Left ventricle myocardium inferior (tissue), 1 donor: ENCODE measurements around the gene GNG7. TPM values are rescaled to one million over a fixed set of nuclear protein-coding genes. Genes with fewer than 3 reads are reported as not detected.
A peak's percentile ranks its signal among the peaks of the same experiment; 100 is the strongest.

Source experiments
- DNase-seq: peaks from one replicate; pipeline ENCODE4 v3.0.0-alpha.2; 2020
- H3K27ac ChIP-seq: fragments of 200-600 bp; replicated peaks from 2 replicates; pipeline ENCODE4 v1.8.0; 2021
- H3K27me3 ChIP-seq: fragments of 200-600 bp; 2 replicates; pipeline ENCODE4 v1.8.0; 2021; ENCODE audit warnings: low read depth
- H3K36me3 ChIP-seq: fragments of 200-600 bp; 2 replicates; pipeline ENCODE4 v1.8.0; 2021
- H3K4me1 ChIP-seq: fragments of 200-600 bp; 2 replicates; pipeline ENCODE4 v1.8.0; 2021
- H3K4me3 ChIP-seq: fragments of 200-600 bp; 2 replicates; pipeline ENCODE4 v1.8.0; 2021; ENCODE audit warnings: mild to moderate bottlenecking, moderate library complexity
- H3K9me3 ChIP-seq: fragments of 200-600 bp; replicated peaks from 2 replicates; pipeline ENCODE4 v1.8.0; 2021
- intact Hi-C: fragments of 100-400 bp; cut with micrococcal nuclease; formaldehyde crosslinking; loops from one replicate; pipeline ENCODE4 v1.11.0; 2022
- total RNA-seq: library from RNA; stranded (reverse); fragmentation: NEBNext Ultra II Directional; extraction: Animal tissue kit (Norgen Biotek cat#: 25700); gene quantifications from one replicate; pipeline ENCODE4 v1.2.1, GENCODE V29; 2021
- TF ChIP-seq, protein P1 (sequence below): fragments of 200-600 bp; IDR thresholded peaks from 2 replicates; pipeline ENCODE4 v1.8.0; 2021; ENCODE audit warnings: antibody characterized with exemption, mild to moderate bottlenecking, borderline replicate concordance
- donor health status: DM: no; HTN: yes; CAD: no; lungs with severe emphysema.

Gene GNG7
- total RNA-seq, 1 donor from 2014 or later: 46.6 TPM

DNA sequence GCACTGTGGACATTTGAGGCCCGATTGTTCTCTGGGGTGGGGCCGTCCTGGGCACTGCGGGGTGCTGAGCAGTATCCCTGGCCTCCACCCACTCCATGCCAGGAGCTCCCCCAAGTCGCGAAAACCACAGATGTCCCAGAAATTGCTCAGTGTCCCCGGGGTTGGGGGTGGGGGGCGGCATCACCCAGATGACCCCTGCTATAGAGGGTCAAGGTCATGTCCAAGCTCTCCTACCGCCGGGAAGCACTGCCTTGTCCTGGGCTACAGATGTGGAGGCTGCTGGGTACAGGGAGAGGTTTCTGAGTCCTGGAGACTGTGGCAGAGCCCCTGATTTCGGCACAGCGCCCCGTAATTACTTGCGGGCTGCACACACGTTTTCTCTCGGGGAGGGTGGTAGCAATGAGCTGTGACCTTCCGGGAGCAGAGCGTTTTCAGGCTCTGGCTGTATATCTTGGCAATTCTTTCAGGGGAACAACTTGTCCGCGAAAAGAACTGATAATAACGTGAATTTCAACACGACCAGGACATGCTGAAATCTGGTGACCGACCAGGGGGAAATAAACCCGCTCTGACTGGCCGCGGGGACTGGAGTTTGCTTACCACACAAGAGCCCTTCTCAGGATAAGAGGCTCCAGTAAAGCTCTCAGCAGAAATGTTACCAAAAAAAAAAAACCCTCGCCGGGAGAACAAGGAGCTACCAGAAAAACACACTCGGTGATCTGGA, 68.1 kb downstream of the GNG7 start:
- no peaks in the 10 kb centered on the region for H3K36me3 ChIP-seq
- DNase-seq: peak; percentile 70
- H3K4me1 ChIP-seq: peaks cover 41% of the 10 kb centered on the region
- intact Hi-C loops: no loop called here
- peaks cover 16% of the 10 kb centered on the region for H3K9me3 ChIP-seq
- H3K27ac ChIP-seq: peak overlapping the region; percentile 92
- TF ChIP-seq, protein P1, sequence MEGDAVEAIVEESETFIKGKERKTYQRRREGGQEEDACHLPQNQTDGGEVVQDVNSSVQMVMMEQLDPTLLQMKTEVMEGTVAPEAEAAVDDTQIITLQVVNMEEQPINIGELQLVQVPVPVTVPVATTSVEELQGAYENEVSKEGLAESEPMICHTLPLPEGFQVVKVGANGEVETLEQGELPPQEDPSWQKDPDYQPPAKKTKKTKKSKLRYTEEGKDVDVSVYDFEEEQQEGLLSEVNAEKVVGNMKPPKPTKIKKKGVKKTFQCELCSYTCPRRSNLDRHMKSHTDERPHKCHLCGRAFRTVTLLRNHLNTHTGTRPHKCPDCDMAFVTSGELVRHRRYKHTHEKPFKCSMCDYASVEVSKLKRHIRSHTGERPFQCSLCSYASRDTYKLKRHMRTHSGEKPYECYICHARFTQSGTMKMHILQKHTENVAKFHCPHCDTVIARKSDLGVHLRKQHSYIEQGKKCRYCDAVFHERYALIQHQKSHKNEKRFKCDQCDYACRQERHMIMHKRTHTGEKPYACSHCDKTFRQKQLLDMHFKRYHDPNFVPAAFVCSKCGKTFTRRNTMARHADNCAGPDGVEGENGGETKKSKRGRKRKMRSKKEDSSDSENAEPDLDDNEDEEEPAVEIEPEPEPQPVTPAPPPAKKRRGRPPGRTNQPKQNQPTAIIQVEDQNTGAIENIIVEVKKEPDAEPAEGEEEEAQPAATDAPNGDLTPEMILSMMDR: no peak
- peaks cover 10% of the 10 kb centered on the region for H3K27me3 ChIP-seq
- peak overlapping the region; percentile 51 for H3K4me3 ChIP-seq

DNA sequence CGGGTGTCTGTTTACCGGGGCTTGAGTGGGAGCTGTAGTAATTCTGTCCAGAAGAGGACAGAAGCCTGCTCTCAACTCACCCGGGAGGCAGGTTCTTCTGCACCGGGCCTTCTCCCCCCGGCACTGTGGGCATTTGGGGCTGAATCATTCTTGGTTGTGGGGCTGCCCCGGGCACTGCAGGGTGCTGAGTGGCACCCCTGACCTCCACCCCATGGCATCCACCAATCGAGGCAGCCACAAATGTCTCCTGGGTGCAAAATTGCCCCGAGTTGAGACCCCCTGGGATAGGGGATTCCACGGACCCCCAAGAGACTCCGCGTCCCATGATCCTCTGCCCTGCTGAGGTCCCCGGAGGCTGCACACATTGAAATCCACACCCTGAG, 68.8 kb downstream of the GNG7 start:
- intact Hi-C loops: no loop called here
- Histone ChIP-seq H3K4me3 (peak overlapping the region; percentile 51), H3K27ac (peak overlapping the region; percentile 92), H3K9me3 (peaks cover 16% of the 10 kb centered on the region), H3K36me3 (no peaks in the 10 kb centered on the region), H3K4me1 (peaks cover 41% of the 10 kb centered on the region), H3K27me3 (peaks cover 10% of the 10 kb centered on the region)
- DNase-seq: no peak
- TF ChIP-seq, protein P1: no peak

DNA sequence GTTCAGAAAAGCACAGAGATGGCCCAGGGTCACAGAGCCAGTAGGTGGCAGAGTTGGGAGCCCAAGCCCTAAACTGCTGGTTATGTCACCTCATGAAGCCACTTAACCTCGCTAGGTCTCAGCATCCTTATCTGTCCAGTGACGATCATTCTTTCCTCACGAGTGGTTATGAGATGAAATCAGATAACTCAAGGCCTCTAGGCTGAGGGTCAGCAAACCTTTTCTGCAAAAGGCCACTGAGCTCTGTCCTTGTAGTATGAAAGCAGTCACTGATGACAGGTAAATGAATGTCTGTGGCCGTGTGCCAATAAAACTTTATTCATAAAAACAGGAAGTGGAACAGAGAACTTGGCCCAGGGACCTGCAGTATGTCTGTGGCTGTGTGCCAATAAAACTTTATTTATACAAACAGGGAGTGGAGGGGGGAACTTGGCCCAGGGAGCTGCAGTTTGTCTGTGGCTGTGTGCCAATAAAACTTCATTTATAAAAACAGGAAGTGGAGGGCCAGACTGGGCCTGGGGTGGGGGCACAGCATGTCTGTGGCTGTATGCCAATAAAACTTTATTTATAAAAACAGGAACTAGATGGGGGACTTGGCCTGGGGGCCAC, 71.2 kb downstream of the GNG7 start:
- intact Hi-C loops: no loop called here
- peaks cover 16% of the 10 kb centered on the region for H3K9me3 ChIP-seq
- peaks cover 44% of the 10 kb centered on the region for H3K4me1 ChIP-seq
- DNase-seq: no peak
- no peak overlapping the region for H3K4me3 ChIP-seq
- TF ChIP-seq, protein P1: no peak
- peak overlapping the region; percentile 28 for H3K27ac ChIP-seq
- H3K27me3 ChIP-seq: no peaks in the 10 kb centered on the region
- H3K36me3 ChIP-seq: no peaks in the 10 kb centered on the region

DNA sequence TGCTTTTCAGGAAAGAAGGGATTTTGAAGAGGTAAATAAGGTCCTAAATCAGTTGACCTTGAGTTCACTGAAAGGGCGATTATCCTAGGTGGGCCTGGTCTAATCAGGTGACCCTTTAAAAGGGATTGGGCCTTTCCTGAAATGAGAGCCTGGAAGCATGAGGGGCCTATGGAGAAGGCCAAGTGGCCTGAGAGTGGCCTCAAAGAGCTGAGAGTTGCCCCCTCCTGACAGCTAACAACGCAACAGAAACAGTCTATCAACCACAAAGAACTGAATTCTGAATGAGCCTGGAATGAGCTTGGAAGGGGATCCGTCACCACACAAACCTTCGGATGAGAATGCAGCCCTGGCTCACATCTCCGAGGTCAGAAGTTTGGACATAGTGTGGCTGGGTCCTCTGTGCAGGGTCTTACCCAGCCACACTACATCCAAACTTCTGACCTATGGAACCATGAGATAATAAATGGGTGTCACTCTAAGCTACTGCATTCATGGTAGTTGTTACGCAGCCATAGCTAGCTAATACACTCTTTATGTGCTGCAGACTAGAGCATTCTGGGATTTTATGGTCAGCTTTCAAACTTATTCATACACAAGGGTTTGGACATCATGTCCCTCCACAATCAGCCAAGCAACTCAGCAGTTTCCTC, 72.0 kb downstream of the GNG7 start:
- no peak for DNase-seq
- intact Hi-C loops: no loop called here
- no peak overlapping the region for H3K4me3 ChIP-seq
- peak overlapping the region; percentile 85 for H3K27ac ChIP-seq
- peaks cover 39% of the 10 kb centered on the region for H3K4me1 ChIP-seq
- TF ChIP-seq, protein P1: no peak
- no peaks in the 10 kb centered on the region for H3K27me3 ChIP-seq
- H3K36me3 ChIP-seq: no peaks in the 10 kb centered on the region
- peaks cover 16% of the 10 kb centered on the region for H3K9me3 ChIP-seq

DNA sequence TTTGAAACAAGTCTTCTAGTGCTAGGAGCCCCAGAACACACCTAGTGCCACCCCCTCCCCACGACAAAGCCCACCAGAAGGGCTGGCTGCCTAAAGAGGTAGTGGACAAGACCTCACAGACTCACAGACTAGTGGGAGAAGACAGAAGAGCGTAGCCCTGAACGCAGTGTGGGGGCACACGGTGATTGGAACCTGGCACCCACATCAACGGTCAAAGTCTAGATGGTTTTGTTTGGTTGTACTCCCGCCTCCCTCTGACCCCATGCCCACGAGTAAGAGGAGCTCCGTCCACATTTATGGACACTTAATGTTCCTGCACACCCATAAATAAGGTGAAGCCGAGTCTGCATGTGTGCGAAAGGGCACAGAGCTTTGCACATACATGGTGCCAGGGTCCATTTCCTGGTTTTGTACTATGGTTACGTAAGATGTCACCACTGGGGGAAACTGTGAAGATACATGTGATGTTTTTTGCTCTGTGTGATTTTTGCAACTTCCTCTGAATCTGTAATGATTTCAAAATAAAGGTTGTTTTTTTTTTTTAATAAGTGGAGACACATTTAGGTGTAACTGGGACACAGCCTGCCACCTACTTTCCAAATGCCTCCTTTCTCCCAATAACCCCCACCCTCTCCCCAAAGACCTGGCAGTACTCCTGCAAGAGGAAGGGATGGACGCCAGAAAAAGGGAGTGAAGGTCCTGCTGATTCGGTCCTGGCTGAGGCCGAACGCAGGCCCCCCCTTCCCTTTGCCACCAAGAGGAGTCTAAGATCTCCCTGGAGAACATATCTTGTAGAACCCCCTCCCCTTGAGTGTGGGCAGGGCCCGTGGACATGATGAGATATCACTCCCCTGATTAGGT, 72.8 kb downstream of the GNG7 start:
- Histone ChIP-seq H3K9me3 (peaks cover 16% of the 10 kb centered on the region), H3K27me3 (no peaks in the 10 kb centered on the region), H3K4me3 (no peak overlapping the region), H3K36me3 (no peaks in the 10 kb centered on the region), H3K4me1 (peaks cover 39% of the 10 kb centered on the region), H3K27ac (peak overlapping the region; percentile 85)
- TF ChIP-seq, protein P1: no peak
- intact Hi-C loops: no loop called here
- DNase-seq: no peak
